ENCODE results near the gene IL3. TPM values are rescaled to one million over a fixed set of nuclear protein-coding genes. Genes with fewer than 3 reads are reported as not detected.

IL3 gene
- total and polyA plus RNA-seq, 2 donors (not counting 1 experiment from before 2014, with no cell fraction given) = not detected

DNA sequence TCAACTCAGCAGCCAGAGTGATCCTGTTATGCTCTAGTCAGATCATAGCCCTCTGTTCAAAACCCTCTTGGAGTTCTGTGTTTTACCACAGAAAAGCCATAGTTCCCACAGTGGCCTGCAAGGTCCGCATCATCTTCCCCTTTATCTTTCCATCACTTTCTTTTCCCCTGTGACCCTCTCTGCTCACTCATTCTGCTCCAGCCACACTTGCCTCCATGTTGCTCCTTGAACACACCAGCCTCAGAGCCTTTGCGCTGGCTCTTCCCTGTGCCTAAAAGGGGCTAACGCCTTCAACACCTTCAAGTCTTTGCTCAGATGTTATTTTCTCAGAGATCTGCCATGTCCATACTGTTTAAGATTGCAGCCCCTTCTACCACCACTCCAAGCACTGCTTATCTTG, 39.5 kb downstream of the IL3 start:
- Histone ChIP-seq H4K20me1 (ENCODE audit: control insufficient read depth, insufficient read depth, low read length, poor library complexity, severe bottlenecking) (no peaks in the 10 kb centered on the region), H3K36me3 (replicated peaks in 1 of 2; ENCODE audit: control extremely low read depth in 1 of 2, control insufficient read depth in 1 of 2, extremely low read depth in 1 of 2, insufficient read depth in 2 of 2, low read length in 1 of 2) (no peaks in the 10 kb centered on the region), H3K4me1 (ENCODE audit: control insufficient read depth in 2 of 2, insufficient read depth in 2 of 2, low read length in 2 of 2) (peaks cover 65 to 71% of the 10 kb centered on the region in 2 donors), H3K4me2 (replicated peaks; ENCODE audit: low read depth, low read length, poor library complexity, severe bottlenecking) (peak overlapping the region; percentile 46), H3K27ac (ENCODE audit: low read length in 2 of 2) (no peak overlapping the region), H2AFZ (ENCODE audit: insufficient read depth, low read depth, low read length, poor library complexity, severe bottlenecking) (no peak overlapping the region), H3K9ac (ENCODE audit: low read length) (no peak overlapping the region), H3K9me3 (ENCODE audit: control extremely low read depth in 1 of 3, control insufficient read depth in 2 of 3, insufficient read depth in 1 of 3, low read length in 2 of 3) (no peaks in the 10 kb centered on the region), H3K79me2 (ENCODE audit: control insufficient read depth, insufficient read depth, low read length) (no peaks in the 10 kb centered on the region), H3K27me3 (replicated peaks in 1 of 4; ENCODE audit: control extremely low read depth in 1 of 4, control insufficient read depth in 3 of 4, insufficient read depth in 4 of 4, low read length in 3 of 4) (peaks cover 0 to 3% (median 0%) of the 10 kb centered on the region in 4 experiments), H3K4me3 (ENCODE audit: control extremely low read depth in 1 of 5, extremely low read depth in 1 of 5, insufficient read depth in 1 of 5, low read depth in 2 of 5, low read length in 4 of 5) (no peak overlapping the region)
- ChIA-PET POLR2A (no interaction called here), CTCF (interaction anchor here (0.5 kb wide), 1 partner anchor 391 kb away, joined by 5 read pairs; no protein-coding TSS in a partner anchor)
- no peak for ATAC-seq (ENCODE audit: low read depth)
- no peak for DNase-seq
- Mint-ChIP-seq H3K9me3 (ENCODE audit: insufficient read depth) (no peaks in the 10 kb centered on the region), H3K4me1 (peaks cover 71% of the 10 kb centered on the region), H3K27me3 (no peaks in the 10 kb centered on the region), H3K4me3 (peak overlapping the region; percentile 35), H3K27ac (peak overlapping the region; percentile 78)
- TF ChIP-seq, protein P1, sequence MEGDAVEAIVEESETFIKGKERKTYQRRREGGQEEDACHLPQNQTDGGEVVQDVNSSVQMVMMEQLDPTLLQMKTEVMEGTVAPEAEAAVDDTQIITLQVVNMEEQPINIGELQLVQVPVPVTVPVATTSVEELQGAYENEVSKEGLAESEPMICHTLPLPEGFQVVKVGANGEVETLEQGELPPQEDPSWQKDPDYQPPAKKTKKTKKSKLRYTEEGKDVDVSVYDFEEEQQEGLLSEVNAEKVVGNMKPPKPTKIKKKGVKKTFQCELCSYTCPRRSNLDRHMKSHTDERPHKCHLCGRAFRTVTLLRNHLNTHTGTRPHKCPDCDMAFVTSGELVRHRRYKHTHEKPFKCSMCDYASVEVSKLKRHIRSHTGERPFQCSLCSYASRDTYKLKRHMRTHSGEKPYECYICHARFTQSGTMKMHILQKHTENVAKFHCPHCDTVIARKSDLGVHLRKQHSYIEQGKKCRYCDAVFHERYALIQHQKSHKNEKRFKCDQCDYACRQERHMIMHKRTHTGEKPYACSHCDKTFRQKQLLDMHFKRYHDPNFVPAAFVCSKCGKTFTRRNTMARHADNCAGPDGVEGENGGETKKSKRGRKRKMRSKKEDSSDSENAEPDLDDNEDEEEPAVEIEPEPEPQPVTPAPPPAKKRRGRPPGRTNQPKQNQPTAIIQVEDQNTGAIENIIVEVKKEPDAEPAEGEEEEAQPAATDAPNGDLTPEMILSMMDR (IDR thresholded peaks at IDR 0.05) = no peak
- TF ChIP-seq EZH2 (IDR thresholded peaks at IDR 0.05; ENCODE audit: borderline replicate concordance, insufficient read depth, low read depth, low read length, poor library complexity, severe bottlenecking) = no peak
- intact Hi-C loops (cut with micrococcal nuclease) = no loop called here
- 73% methylated on average over 3 of the region's 3 CpGs for WGBS (ENCODE audit: insufficient coverage)

DNA sequence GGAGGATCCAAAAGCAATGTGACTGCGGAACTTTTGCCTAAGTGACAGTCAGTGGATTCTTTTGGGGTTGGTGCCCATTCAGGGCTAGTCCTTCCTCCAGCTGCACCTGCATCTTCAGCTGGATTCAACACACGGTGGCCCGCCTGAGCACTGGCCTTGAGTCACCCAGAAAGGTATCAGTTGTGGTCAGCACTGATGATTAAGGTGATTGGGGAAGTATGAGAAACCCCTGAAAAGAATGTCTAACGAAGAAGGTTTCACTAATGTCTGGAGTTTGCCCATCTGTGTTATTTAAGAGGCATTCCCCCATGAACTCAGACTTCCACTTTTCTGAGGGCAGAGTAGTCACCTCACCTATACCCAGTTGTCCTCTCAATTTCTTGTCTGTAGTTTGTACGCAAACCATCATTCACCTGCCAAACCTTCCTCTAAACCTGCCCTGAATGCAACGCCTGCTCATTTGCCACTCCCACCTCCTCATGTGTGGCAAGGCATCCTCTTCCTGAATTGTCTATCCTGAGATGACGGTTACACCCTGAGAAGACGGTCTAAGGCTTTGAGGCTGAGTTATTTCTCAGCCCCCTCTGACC, 40.3 kb downstream of the IL3 start:
- Histone ChIP-seq H3K27me3 (replicated peaks in 1 of 4; ENCODE audit: control extremely low read depth in 1 of 4, control insufficient read depth in 3 of 4, insufficient read depth in 4 of 4, low read length in 3 of 4) (no peaks in the 10 kb centered on the region), H3K4me1 (ENCODE audit: control insufficient read depth in 2 of 2, insufficient read depth in 2 of 2, low read length in 2 of 2) (peaks cover 58 to 63% of the 10 kb centered on the region in 2 donors), H4K20me1 (ENCODE audit: control insufficient read depth, insufficient read depth, low read length, poor library complexity, severe bottlenecking) (no peaks in the 10 kb centered on the region), H3K79me2 (ENCODE audit: control insufficient read depth, insufficient read depth, low read length) (no peaks in the 10 kb centered on the region), H2AFZ (ENCODE audit: insufficient read depth, low read depth, low read length, poor library complexity, severe bottlenecking) (peak overlapping the region; percentile 0), H3K4me2 (replicated peaks; ENCODE audit: low read depth, low read length, poor library complexity, severe bottlenecking) (peak overlapping the region; percentile 46), H3K9ac (ENCODE audit: low read length) (no peak overlapping the region), H3K4me3 (ENCODE audit: control extremely low read depth in 1 of 5, extremely low read depth in 1 of 5, insufficient read depth in 1 of 5, low read depth in 2 of 5, low read length in 4 of 5) (no peak overlapping the region), H3K27ac (ENCODE audit: low read length in 2 of 2) (peak overlapping the region in 1 of 2 donors; percentile 50), H3K36me3 (replicated peaks in 1 of 2; ENCODE audit: control extremely low read depth in 1 of 2, control insufficient read depth in 1 of 2, extremely low read depth in 1 of 2, insufficient read depth in 2 of 2, low read length in 1 of 2) (no peaks in the 10 kb centered on the region), H3K9me3 (ENCODE audit: control extremely low read depth in 1 of 3, control insufficient read depth in 2 of 3, insufficient read depth in 1 of 3, low read length in 2 of 3) (no peaks in the 10 kb centered on the region)
- POLR2A ChIA-PET = no interaction called here
- WGBS (ENCODE audit: insufficient coverage) = 77% methylated on average over 3 of the region's 8 CpGs
- Mint-ChIP-seq H3K4me1 (peaks cover 71% of the 10 kb centered on the region), H3K4me3 (peak overlapping the region; percentile 59), H3K27ac (peak overlapping the region; percentile 60), H3K9me3 (ENCODE audit: insufficient read depth) (no peaks in the 10 kb centered on the region), H3K27me3 (no peaks in the 10 kb centered on the region)
- peak; percentile 42 for DNase-seq
- CTCF ChIA-PET = no interaction called here
- peak; percentile 25 for ATAC-seq (ENCODE audit: low read depth)
- TF ChIP-seq, protein P1 (IDR thresholded peaks at IDR 0.05) = no peak
- no peak for TF ChIP-seq EZH2 (IDR thresholded peaks at IDR 0.05; ENCODE audit: borderline replicate concordance, insufficient read depth, low read depth, low read length, poor library complexity, severe bottlenecking)
- intact Hi-C loops (cut with micrococcal nuclease) = no loop called here

All from B cell (primary cell).